LNCAP (cell line): ENCODE data around the gene ZNF438.

Experiments
- TF ChIP-seq, protein P1 (sequence below): fragments of 450-650 bp; IDR thresholded peaks from 2 replicates; pipeline ENCODE4 v1.5.1; 2017; ENCODE audit warnings: mild to moderate bottlenecking

The ZNF438 gene

DNA sequence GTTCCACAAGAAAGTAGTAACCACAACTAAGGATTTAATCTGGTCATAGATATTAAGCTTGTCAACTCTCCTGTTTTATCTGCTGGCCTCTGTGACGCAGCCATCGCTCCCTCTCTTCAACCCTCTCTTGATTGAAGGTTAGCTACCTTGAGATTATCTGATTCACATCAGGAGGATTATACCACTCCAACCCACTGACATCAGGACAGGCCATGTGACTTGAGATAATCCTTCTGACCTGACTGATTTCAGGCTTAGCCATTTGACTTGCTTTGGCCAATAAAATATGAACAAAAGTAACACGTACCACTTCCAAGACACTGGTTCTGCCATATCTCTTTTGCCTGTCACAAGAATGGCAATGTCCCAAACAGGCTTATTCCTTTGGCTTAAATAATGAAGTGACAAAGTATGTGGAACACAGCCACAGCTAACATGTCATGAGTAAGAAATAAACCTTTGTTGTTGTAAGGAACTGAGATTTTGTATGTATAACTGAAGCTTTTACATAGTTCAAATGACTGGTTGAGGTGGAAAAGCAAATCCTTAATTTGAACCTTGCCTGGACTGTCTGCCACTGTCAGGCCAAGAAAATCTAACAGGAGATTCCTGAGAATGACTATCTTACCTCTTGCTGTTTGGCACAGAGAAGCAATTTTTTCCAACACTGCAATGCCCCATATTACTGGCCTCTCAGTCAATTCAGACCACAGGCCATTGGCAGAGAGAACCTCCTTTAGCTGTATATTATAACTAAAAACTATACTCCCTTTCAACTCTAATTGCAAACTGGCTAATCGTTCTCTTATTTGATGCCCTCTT lies 13.9 kb downstream of the ZNF438 start:
- TF ChIP-seq, protein P1, sequence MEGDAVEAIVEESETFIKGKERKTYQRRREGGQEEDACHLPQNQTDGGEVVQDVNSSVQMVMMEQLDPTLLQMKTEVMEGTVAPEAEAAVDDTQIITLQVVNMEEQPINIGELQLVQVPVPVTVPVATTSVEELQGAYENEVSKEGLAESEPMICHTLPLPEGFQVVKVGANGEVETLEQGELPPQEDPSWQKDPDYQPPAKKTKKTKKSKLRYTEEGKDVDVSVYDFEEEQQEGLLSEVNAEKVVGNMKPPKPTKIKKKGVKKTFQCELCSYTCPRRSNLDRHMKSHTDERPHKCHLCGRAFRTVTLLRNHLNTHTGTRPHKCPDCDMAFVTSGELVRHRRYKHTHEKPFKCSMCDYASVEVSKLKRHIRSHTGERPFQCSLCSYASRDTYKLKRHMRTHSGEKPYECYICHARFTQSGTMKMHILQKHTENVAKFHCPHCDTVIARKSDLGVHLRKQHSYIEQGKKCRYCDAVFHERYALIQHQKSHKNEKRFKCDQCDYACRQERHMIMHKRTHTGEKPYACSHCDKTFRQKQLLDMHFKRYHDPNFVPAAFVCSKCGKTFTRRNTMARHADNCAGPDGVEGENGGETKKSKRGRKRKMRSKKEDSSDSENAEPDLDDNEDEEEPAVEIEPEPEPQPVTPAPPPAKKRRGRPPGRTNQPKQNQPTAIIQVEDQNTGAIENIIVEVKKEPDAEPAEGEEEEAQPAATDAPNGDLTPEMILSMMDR = no peak

DNA sequence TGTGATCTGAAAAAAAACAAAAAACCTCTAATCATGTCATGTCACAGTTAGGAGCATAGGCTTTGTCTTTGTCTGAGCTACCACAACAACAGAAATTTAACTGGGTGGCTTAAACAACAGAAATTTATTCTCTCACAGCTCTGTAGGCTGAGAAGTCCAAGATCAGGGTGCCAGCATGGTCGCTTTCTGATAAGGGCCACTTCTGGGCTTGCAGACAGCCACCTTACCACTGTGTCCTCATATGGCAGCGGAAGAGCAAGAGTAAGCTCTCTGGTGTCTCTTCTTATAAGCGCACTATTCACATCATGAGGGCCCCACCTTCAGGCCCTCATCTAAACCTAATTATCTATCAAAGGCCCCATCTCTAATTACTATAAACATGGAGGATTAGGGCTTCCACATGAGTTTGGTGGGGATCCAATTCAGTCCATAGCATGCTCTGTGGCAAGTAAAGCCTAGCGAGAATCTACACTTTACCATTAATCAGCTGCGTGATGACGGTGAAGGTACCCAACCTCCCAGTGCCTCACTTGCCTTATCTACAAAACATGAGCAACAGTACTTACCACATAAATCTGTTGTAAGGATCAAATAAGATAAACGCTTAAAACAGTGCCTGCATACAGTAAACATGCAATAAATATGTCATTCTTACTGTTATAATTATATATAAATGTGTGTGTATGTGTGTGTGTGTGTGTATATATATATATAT lies 17.3 kb downstream of the ZNF438 start:
- TF ChIP-seq, protein P1 = no peak

GRCh38 chr10:31013331-31013730 lies 18.3 kb downstream of the ZNF438 start:
- TF ChIP-seq, protein P1 = no peak

DNA sequence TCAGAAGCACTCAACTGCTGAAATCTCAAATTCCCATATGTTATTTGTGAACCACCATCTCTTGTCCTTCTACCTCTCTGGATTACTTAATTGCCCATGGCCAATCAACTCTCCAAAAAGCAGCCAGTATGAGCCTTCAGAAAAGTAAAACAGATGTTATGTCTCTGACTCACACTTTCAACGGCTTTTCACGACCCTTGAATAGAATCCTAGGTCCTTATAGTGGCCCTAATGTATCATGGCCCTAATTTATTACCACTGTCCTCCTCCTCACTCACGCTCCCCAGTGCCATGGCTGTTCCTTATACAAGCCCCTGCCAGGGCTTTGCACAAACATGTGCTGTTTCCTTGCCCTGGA lies 20.0 kb downstream of the ZNF438 start:
- TF ChIP-seq, protein P1 = no peak

GRCh38 chr10:31011017-31011664 lies 20.5 kb downstream of the ZNF438 start:
- TF ChIP-seq, protein P1 = no peak

- TF ChIP-seq, protein P1 = no peak
These were observed 21.6 kb downstream of the ZNF438 start for GRCh38 chr10:31010062-31010461.

DNA sequence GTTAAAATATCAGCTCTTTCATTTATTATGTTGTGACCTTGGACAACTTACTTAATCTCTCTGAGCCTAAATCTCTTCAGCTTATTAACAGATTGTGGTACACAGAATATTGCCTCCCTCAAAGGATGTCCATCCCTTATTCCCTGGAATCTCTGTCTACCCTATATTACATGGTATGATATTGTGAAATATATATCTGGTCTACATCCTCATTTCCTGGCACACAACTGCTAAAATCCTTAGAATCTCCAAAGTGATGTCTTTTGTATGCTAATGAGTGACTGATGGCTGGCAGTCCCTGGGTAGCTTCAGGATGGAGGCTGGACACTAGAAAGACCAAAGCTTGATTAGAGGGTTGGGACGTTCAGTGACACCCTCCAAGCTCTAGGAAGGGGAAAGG lies 25.8 kb downstream of the ZNF438 start:
- TF ChIP-seq, protein P1 = no peak
